ENCODE data around the gene TTLL9. TPM values are rescaled to one million over a fixed set of nuclear protein-coding genes. Genes with fewer than 3 reads are reported as not detected.

TTLL9 gene
- total and polyA plus RNA-seq, 2 of the 13 experiments (the other 11 are each of a cell fraction or from before 2014, with no cell fraction given), result not detected

DNA sequence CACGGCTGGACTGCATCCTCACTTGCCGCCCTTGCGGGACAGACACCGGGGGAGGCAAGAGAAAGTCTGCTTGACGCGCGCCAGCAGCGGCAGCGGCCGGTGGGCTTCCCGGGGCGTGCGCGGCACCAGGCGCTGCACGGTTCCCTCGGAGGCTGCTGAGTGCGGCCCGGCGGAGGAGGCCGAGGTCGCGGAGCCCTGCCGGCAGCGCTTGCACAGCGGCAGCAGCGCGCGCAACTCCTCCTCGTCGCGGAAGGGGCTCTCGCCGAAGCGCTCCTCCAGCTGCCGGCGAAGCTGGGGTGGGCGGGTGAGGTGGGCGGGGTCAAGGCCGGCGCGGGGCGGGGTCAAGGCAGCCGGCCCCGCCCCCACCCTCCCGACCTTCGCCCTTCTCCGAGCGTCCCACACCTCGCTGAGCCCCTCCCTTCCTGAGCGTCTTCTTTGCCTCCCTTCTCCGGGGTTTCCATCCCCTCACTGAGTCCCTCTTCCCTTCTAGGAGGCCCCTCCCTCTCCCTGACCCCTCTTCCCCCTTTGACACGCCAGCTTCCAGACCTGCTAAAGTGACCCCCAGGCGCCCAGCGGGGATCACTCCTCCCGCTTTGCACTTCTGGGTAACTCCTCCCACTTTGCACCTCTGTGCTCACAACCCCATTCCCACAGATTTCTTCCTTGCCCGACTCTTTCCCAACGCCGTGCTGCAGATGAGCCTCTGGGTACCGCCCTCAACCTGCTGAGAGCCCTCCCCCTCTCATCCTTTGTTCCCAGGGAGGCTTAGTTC lies 8.9 kb upstream of the TTLL9 start (continued):
- TF ChIP-seq NFYB (CRISPR knock-in tag; IDR thresholded peaks at IDR 0.05), result no peak
- TF ChIP-seq, protein P1, sequence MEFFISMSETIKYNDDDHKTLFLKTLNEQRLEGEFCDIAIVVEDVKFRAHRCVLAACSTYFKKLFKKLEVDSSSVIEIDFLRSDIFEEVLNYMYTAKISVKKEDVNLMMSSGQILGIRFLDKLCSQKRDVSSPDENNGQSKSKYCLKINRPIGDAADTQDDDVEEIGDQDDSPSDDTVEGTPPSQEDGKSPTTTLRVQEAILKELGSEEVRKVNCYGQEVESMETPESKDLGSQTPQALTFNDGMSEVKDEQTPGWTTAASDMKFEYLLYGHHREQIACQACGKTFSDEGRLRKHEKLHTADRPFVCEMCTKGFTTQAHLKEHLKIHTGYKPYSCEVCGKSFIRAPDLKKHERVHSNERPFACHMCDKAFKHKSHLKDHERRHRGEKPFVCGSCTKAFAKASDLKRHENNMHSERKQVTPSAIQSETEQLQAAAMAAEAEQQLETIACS (CRISPR knock-in tag; IDR thresholded peaks at IDR 0.05), result no peak
- no peak for TF ChIP-seq PBX3 (CRISPR knock-in tag; IDR thresholded peaks at IDR 0.05; ENCODE audit: borderline replicate concordance)
- peak; percentile 61; the same call in 1 of the 2 replicates for TF ChIP-seq HNF1B (CRISPR knock-in tag; IDR thresholded peaks at IDR 0.05)
- TF ChIP-seq ZNF264 (CRISPR knock-in tag; IDR thresholded peaks at IDR 0.05), result no peak
- no peak for TF ChIP-seq ZNF580 (CRISPR knock-in tag; IDR thresholded peaks at IDR 0.05; ENCODE audit: borderline replicate concordance, low read depth)
- TF ChIP-seq, protein P2, sequence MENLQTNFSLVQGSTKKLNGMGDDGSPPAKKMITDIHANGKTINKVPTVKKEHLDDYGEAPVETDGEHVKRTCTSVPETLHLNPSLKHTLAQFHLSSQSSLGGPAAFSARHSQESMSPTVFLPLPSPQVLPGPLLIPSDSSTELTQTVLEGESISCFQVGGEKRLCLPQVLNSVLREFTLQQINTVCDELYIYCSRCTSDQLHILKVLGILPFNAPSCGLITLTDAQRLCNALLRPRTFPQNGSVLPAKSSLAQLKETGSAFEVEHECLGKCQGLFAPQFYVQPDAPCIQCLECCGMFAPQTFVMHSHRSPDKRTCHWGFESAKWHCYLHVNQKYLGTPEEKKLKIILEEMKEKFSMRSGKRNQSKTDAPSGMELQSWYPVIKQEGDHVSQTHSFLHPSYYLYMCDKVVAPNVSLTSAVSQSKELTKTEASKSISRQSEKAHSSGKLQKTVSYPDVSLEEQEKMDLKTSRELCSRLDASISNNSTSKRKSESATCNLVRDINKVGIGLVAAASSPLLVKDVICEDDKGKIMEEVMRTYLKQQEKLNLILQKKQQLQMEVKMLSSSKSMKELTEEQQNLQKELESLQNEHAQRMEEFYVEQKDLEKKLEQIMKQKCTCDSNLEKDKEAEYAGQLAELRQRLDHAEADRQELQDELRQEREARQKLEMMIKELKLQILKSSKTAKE (CRISPR knock-in tag; IDR thresholded peaks at IDR 0.05; ENCODE audit: borderline replicate concordance), result no peak
- TF ChIP-seq KLF16 (CRISPR knock-in tag; IDR thresholded peaks at IDR 0.05), result no peak
- TF ChIP-seq ZNF10 (CRISPR knock-in tag; IDR thresholded peaks at IDR 0.05; ENCODE audit: borderline replicate concordance, low read depth), result no peak
- TF ChIP-seq ZSCAN30 (CRISPR knock-in tag; IDR thresholded peaks at IDR 0.05), result no peak
- TF ChIP-seq TRIM24 (CRISPR knock-in tag; IDR thresholded peaks at IDR 0.05), result no peak
- TF ChIP-seq ZKSCAN1 (IDR thresholded peaks at IDR 0.05; ENCODE audit: low read length), result no peak
- TF ChIP-seq CHD4 (IDR thresholded peaks at IDR 0.05; ENCODE audit: borderline replicate concordance, low read length), result no peak
- no peak for TF ChIP-seq MBD4 (IDR thresholded peaks at IDR 0.05; ENCODE audit: borderline replicate concordance, low read length)
- TF ChIP-seq SRSF1 (optimal IDR thresholded peaks at IDR 0.05; ENCODE audit: low read depth, low read length), result no peak
- TF ChIP-seq NR2F2 (IDR thresholded peaks at IDR 0.05; ENCODE audit: borderline replicate concordance, low read depth), result no peak
- TF ChIP-seq RFX3 (CRISPR knock-in tag; IDR thresholded peaks at IDR 0.05), result no peak
- TF ChIP-seq NR2C2 (CRISPR knock-in tag; IDR thresholded peaks at IDR 0.05; ENCODE audit: borderline replicate concordance), result peak; percentile 59
- TF ChIP-seq, protein P3, sequence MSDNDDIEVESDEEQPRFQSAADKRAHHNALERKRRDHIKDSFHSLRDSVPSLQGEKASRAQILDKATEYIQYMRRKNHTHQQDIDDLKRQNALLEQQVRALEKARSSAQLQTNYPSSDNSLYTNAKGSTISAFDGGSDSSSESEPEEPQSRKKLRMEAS (IDR thresholded peaks at IDR 0.05), result peak; percentile 54; the same call in 1 of the 2 replicates
- TF ChIP-seq ZMAT5 (CRISPR knock-in tag; IDR thresholded peaks at IDR 0.05; ENCODE audit: borderline replicate concordance, low read depth), result no peak
- no peak for TF ChIP-seq MTA3 (CRISPR knock-in tag; IDR thresholded peaks at IDR 0.05)
- peak; percentile 38; the same call in 1 of the 2 replicates for TF ChIP-seq MAZ (IDR thresholded peaks at IDR 0.05; ENCODE audit: borderline replicate concordance, low read depth, low read length)
- peak; percentile 47; the same call in 1 of the 2 replicates for TF ChIP-seq MAZ (CRISPR knock-in tag; IDR thresholded peaks at IDR 0.05; ENCODE audit: low read depth)

Data from HepG2 (cell line).